DND-41 (cell line): ENCODE data around the gene VWF.

Experiments
- EZH2 ChIP-seq: IDR thresholded peaks from 3 replicates; pipeline ENCODE4 v1.6.1; 2012; ENCODE audit warnings: borderline replicate concordance, low read depth, mild to moderate bottlenecking, moderate library complexity, low read length, inconsistent platforms; ENCODE audit not compliant: severe bottlenecking
- TF ChIP-seq, protein P1 (sequence below): IDR thresholded peaks from 2 replicates; pipeline ENCODE4 v1.5.1; 2012; ENCODE audit warnings: borderline replicate concordance, low read length, moderate library complexity, mild to moderate bottlenecking; ENCODE audit not compliant: poor library complexity, severe bottlenecking; ENCODE audit errors: extremely low read depth

DNA sequence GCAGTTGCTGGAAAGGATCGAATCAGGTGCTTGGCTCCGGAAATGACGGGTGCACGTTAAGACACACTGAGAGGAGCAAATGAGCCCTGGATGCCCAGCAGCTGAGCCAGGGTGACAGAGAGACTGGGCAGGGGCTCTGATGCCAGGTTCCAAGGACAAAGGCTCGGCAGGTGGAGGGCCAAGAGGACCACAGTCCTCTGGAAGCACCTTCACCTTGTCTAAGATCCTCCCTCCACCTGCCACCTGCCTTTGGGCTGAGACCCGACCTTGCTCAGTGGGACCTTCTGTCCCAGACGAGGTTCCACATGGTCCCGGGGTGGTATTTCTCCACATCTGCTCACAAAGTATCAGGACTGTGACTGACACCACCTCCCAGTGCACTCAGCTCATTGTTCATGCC lies 180.4 kb downstream of the VWF start:
- TF ChIP-seq, protein P1, sequence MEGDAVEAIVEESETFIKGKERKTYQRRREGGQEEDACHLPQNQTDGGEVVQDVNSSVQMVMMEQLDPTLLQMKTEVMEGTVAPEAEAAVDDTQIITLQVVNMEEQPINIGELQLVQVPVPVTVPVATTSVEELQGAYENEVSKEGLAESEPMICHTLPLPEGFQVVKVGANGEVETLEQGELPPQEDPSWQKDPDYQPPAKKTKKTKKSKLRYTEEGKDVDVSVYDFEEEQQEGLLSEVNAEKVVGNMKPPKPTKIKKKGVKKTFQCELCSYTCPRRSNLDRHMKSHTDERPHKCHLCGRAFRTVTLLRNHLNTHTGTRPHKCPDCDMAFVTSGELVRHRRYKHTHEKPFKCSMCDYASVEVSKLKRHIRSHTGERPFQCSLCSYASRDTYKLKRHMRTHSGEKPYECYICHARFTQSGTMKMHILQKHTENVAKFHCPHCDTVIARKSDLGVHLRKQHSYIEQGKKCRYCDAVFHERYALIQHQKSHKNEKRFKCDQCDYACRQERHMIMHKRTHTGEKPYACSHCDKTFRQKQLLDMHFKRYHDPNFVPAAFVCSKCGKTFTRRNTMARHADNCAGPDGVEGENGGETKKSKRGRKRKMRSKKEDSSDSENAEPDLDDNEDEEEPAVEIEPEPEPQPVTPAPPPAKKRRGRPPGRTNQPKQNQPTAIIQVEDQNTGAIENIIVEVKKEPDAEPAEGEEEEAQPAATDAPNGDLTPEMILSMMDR: no peak
- no peak for TF ChIP-seq EZH2
